Left kidney (tissue), 2 donors: Measurements from ENCODE around the gene TBRG4. TPM values are rescaled to one million over a fixed set of nuclear protein-coding genes. Genes with fewer than 3 reads are reported as not detected.

Experiments
- DNase-seq: peaks from one replicate; pipeline ENCODE4 v3.0.0-alpha.2; 2013
- polyA plus RNA-seq: library from polyadenylated mRNA; unstranded; fragments of 120-200 nt; gene quantifications from one replicate; pipeline ENCODE4 v1.2.1, GENCODE V29; 2013; ENCODE audit not compliant: insufficient read length

TBRG4 gene
- polyA plus RNA-seq, 1 donor = 55.2 TPM

DNA sequence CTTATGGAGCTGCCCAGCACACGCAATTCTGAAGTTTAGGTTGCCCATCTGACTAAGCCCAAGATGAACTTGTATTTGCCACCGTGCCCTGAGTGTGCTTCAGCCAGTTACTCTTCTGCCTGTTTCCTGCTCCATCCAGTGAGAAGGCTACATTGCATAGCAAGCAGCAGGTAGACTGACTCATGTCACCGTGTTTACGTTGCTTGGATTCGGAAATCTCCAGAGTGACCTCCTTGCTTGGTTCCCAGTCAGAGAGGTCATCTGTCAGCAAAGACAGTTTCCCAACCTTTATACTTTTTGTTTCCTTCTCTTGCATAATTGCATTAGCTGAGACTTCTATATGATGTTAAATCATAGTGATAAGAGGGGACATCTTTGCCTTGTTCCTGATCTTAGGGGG lies 53.6 kb downstream of the TBRG4 start:
- no peak for DNase-seq

DNA sequence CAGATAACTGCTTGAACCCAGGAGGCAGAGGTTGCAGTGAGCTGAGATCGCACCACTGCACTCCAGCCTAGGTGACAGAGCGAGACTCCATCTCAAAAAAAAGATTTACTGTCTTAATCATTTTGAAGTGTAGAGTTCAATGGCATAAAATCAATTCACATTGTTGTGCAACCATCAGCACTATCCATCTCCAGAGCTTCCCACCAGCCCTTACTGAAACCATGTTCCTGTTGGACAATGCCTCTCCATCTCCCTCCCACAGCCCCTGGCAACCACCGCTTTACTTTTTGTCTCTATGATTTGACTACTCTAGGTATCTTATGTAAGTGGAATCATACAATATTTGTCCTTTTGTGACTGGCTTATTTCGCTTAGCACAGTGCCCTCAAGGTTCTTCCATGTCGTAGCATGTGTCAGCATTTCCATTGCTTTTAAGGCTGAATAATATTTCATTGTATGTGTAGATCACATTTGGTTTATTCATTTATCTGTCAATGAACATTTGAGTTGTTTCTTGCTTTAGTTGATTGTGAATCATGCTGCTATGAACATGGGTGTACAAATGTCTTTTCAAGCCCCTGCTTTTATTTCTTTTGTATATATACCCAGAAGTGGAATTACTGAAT lies 55.8 kb downstream of the TBRG4 start:
- DNase-seq = no peak

DNA sequence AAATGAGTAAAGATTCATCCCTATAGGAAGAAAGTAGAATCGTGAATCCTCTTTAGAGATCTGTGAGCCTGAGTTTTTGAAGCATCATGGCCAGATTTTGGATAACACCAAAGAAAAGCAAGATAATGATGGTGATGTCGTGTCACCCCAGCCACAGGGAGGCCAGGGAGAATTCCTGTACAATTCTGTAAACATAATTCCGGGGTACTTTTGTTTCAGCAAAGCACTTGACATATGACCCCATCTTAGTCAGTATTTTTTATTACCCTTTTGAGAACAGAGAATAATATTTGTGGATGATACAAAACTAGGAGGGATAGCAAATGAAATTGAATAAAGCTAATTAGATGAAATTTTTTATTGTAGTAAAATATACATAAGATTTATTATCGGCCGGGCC lies 56.5 kb downstream of the TBRG4 start:
- no peak for DNase-seq

DNA sequence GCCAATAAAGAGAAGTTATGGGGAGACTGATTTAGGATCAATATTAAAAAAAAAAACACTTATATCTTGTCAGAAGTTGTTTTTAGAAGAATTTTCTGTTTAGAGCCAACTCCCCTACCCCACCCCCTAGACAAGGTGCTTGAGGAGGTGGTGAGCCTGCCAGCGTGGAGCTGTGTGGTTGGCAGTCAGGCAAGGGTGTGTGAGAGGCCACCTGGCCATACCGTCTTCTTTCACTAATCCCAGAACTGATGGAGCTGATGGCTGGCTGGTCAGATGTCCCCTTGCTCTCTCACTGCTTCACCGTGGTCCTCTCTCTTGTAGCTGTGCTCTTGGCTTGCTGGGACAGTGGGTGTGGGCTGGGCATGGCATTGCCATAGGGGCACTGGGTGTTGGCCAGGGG lies 57.1 kb downstream of the TBRG4 start:
- no peak for DNase-seq

DNA sequence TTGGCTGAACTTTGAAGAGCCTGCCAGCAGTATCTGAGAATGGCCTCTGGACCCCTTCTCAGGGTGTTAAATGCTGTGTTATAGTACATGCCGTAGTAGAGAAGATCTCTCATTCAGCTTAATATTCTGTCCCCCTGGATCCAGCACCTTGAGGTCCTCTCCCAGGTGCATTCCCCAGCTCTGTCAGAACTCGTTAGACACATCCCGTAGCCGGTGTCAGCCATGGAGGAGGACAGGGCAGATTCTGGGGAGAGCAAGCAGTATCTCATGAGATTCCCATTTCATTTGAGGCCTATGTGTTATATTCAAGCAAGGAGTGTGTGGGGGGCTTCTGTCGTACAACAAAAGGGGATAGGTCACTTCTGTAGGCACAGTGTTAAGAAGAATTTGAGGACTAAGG lies 57.6 kb downstream of the TBRG4 start:
- DNase-seq = no peak

DNA sequence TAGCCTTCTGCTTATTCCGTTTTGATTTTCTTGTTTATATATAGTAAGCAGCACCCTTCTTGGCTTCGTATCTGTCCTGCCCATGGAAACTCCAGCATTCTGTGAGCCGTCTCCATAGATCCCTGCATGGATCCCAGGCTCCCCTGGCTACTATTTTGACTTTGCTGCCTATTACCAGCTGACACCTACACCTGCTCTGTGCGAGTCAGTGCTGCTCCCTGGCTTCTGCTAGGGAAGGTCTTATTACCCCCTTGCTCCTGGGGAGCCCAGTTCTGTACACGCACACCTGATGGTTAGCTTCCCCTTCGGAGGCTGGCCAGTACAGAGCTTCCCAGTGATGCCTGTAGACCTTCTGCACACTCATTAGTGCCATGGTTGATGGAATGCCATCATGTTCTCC lies 58.1 kb downstream of the TBRG4 start:
- no peak for DNase-seq

DNA sequence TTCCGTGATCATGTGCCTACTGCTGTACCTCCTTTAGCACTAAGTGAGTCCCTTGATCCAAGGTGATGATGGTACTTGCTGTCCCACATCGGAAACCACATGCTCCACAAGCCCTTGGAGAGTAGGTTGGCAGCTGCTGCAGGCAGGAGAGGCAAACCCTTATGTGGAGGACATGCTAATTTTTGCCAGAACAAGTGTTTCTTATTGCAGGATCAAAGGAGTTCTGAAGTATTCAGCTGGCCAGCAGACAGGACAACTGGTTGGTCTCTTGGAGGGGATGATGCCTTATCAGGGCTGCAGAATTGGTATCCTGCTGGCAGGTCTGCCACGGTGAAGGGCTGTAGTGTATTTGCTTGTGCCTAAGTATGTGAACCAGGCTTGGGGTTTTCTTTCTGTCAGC lies 59.5 kb downstream of the TBRG4 start:
- DNase-seq = no peak

DNA sequence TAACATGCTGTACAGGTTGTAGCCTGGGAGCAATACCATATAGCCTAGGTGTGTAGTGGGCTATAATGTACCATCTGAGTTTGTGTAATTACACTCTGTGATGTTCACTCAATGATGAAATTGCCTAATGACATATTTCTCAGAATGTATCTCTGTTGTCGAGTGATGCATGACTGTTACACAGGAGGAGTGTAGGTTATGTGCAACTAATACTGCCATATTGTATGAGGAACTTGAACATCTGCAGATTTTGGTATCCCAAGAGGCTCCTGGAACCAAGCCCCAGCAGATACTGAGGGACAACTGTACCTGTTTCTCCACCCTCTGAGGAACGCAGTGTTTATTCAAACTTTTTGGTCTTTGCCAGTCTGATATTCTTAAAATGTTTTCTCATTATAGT lies 61.3 kb downstream of the TBRG4 start:
- DNase-seq = no peak

Other genes with a start within 250 kb of the TBRG4 start
- 43.5 TPM for gene PURB, start 226.2 kb downstream of the TBRG4 start, polyA plus RNA-seq
- 0.53 TPM for gene MYO1G, start 132.7 kb downstream of the TBRG4 start, polyA plus RNA-seq
- gene CCM2, start 111.5 kb downstream of the TBRG4 start, polyA plus RNA-seq = 27.0 TPM
- gene NACAD, start 22.7 kb downstream of the TBRG4 start, polyA plus RNA-seq = 8.6 TPM
- gene RAMP3, start 46.1 kb upstream of the TBRG4 start, polyA plus RNA-seq = 8.2 TPM